Bone marrow (tissue), 2 donors: Measurements from ENCODE around the gene GCNT3.

Experiments used
- DNase-seq, 2 donors: peaks; one replicate each; lab custom pipeline; 2025; lab: John Stamatoyannopoulos, UW

Gene GCNT3

GRCh38 chr15:59611276-59612260 is at the start of gene GCNT3:
GCNT3 (plus strand) TSS chr15:59611783; CDS start chr15:59618239, 6,456 bp downstream.
- no peak for DNase-seq

- no peak for DNase-seq
These were observed 49.0 kb upstream of the GCNT3 start for GRCh38 chr15:59562448-59563186.

- DNase-seq = no peak
These were observed 46.3 kb upstream of the GCNT3 start for GRCh38 chr15:59565299-59565698.

GRCh38 chr15:59567324-59567723 is 44.3 kb upstream of the GCNT3 start:
- DNase-seq = no peak

GRCh38 chr15:59569477-59569876 is 42.1 kb upstream of the GCNT3 start:
- DNase-seq = no peak

GRCh38 chr15:59570315-59570714 is 41.3 kb upstream of the GCNT3 start:
- DNase-seq = no peak

- no peak for DNase-seq
These were observed 40.0 kb upstream of the GCNT3 start for GRCh38 chr15:59571606-59572005.

GRCh38 chr15:59583088-59583487 is 28.5 kb upstream of the GCNT3 start:
- DNase-seq = no peak

GRCh38 chr15:59587085-59587826 is 24.3 kb upstream of the GCNT3 start:
- DNase-seq = no peak

GRCh38 chr15:59590027-59590426 is 21.6 kb upstream of the GCNT3 start:
- DNase-seq = no peak

- no peak for DNase-seq
These were observed 20.2 kb upstream of the GCNT3 start for GRCh38 chr15:59591356-59591755.

GRCh38 chr15:59594493-59594942 is 17.1 kb upstream of the GCNT3 start:
- no peak for DNase-seq

GRCh38 chr15:59594991-59595390 is 16.6 kb upstream of the GCNT3 start:
- no peak for DNase-seq

GRCh38 chr15:59595434-59595915 is 16.1 kb upstream of the GCNT3 start:
- no peak for DNase-seq

- no peak for DNase-seq
These were observed 14.9 kb upstream of the GCNT3 start for GRCh38 chr15:59596640-59597039.

- no peak for DNase-seq
These were observed 13.1 kb upstream of the GCNT3 start for GRCh38 chr15:59598461-59598860.

GRCh38 chr15:59605994-59606393 is 5.6 kb upstream of the GCNT3 start:
- DNase-seq = no peak

GRCh38 chr15:59609730-59610712 is 1.6 kb upstream of the GCNT3 start:
- no peak for DNase-seq

- DNase-seq = no peak
These were observed 2.6 kb downstream of the GCNT3 start for GRCh38 chr15:59614153-59614552.

- DNase-seq = no peak
These were observed 4.1 kb downstream of the GCNT3 start for GRCh38 chr15:59615661-59616060.

- no peak for DNase-seq
These were observed 4.8 kb downstream of the GCNT3 start for GRCh38 chr15:59616379-59616778.
